HT1080 (cell line): Measurements from ENCODE around the gene STRA6. TPM values are rescaled to one million over a fixed set of nuclear protein-coding genes. Genes with fewer than 3 reads are reported as not detected.

ENCODE experiments used
- DNase-seq: peaks from one replicate; pipeline ENCODE4 v3.0.0-alpha.2; 2015; ENCODE audit warnings: low read depth
- total RNA-seq: library from RNA; depleted of rRNA; stranded (reverse); fragments of >200 nt; shearing (Covaris generic); gene quantifications from 2 replicates; pipeline ENCODE4 v1.2.3, GENCODE V29; 2014

The STRA6 gene
- total RNA-seq, 1 experiment from 2014 or later = not detected

DNA sequence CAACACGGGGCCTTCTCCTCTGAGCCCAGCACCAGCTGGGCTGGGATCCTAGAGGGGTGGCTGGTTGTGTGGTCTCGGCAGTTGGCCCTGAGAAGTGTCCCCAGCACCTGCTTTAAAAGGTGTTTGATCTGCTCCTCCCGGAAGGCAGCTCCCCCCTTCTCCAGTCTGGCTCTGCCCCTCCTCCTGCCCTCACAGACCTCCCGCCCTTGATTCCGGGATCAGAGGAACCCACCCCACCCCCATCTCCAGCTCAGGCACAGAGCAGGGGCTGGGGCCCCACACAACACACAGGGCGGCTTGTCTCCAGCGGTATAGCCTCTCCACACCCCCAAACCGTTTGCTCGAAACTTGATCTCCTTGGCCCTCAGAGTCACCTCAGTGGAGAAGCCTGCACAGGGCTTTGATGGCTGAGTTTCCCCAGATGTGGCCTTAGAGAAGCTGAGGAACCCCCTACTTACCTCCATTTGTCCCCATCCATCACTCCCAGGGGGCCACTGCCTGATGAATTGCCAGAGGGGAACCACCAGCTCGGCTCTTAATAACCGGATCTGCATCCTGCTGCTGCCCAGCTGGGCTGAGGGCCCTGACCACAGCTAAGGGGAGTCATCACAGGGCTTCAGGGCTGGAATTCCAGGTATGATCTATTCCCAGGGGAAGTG is 6.4 kb upstream of the STRA6 start:
- peak; percentile 68 for DNase-seq

DNA sequence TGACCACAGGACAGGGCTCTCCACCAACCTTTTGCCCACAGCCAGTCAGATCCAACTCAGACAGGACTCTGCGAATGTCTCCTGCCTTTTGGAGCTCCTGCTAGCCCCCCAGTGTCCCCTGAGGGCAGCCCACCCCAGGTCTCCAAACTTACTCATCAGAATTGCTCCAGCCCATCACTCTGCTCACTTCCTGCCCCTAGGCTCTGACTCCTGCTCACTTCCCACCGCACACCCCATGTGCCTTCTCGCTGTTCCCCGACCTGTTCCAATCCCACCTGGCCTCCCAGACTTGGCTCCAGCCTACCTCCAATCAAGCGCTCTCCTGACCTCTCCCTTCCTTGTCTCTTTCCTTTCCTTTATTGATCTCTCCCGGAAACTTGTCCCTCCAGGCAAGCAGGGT is 5.9 kb upstream of the STRA6 start:
- DNase-seq = no peak

DNA sequence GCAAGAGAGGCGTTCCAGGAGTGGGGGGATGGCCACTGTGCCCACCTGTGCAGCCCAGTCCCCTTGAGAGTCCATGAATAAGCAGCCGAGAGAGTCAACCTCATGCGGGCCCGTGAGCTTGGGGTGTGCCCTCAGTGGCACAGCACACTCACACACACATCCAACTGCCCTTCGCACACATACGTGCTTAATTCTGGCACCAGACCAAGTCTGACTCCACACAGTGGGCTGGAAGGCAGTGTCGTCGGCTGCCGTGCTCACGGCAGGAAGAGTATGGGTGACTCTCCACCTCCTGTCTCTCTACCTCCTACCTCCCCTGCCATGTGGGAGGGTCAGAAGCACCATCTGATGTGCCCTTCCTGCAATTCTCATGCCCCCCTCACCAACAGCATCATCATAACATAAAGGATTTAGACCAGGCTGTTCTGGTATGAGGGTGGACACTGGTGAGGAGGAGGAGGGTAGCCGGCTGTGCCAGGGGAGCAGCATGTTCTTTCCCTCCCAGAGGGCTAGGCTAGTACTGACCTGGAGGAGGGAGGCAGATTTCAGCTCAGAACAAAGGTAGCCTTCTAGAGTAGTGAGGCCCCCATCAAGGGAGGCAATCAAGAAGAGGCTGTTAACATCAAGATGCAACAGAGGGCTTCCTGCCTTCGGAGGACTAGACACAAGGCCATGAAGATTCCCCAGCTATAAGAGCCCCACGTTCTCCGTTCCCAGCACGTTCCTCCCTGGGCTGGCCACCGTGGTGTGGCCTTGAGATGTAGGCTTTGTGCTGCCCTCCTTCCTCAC is 5.3 kb upstream of the STRA6 start:
- DNase-seq = no peak

DNA sequence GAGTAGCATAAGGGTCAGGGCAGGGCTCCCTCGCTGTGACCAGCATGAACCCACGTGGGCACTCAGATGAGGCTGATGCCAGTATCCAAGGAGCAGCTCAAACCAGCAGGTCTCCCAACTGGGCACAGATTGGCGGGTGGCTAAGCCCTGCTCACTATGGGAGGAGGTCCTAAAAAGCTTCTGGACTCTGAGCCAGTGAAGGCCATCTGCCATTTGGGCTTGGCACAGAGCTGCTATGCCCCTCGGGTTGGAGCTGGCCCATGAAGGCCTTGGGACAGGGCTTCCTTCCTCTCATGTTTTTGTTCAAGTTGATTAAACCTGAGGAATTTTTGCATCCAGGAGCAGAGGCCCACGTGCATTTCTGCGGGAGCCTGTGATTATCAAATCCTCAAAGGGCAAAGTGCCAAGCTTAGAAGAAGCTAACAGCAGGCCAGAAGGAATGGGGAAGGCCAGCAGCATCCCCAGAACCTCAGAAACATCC is 4.3 kb upstream of the STRA6 start:
- DNase-seq = no peak

DNA sequence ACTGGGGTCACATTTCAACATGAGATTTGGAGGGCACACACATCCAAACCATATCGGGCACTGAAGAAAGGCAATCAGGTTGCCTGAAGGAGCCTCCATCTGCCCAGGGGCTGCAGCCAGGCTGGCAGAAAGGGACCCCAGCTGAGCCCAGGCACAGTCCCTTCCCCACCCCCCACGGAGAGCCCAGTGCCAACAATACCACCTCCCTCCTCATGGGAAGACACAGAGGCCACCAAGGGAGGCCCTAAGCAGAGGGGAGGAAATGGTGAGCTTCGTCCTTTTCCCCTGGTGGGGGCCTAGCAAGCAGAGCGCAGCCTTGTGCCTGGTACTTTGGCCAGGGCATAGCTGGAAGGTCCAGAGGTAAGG is 3.0 kb upstream of the STRA6 start:
- DNase-seq = no peak

DNA sequence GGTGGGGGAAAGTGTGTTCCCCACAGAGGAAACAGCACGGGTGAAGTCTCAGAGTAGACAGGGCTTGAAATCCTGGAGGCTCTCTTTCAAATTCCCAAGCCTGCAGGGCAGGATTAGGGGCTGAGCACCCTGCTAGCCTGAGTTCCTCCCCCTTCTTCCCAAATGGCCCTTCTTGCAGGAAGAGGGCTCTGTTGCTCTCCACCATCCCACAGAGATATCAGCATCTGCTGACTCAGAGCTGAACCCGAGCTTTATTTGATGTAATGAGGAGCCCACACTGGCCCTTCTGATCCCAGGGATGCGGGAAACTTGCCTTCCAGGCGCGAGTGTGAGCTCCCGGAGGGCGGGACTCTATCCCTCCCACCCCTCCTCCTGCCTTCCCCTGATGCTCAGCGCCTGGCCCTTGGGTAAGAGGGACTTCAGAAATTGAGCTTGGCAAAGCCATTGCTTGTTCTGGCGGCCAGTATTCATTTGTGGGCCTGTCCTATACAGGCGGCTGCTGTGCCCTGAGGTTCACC is 1.4 kb upstream of the STRA6 start:
- DNase-seq = peak; percentile 42

DNA sequence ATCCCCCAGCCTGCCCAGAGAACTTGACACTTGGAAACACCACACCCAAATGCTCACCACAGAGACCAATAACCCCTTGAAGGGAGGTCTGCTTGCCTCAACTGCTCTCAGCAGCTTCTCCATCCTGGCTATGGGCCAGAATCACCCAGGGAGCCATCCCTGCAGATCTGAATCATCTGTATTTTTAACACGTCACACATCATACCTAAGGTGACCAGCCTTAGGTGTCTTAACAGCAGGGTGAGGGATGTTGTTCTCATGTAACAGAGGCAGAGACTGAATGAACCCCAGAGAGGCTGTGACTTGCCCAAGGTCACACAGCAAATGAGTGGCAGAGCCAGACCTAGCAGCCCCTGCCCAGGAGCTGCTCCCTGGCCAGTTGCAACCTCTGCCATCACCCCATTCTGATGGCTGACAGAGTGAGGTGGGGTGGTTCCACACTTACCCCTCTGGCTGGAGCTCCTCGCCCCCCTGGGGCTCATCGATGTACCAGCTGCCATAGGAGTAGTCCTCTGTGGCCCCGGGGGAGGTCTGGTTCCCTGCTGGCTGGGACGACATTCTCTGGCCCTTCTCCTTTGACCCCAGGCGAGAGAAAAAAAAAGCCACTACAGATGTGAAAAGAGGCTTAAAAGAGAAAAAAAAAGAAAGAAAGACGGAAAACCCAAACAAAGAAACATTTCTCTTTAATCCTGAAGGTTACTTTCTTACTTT is 722 bp downstream of the STRA6 start:
- DNase-seq = no peak

DNA sequence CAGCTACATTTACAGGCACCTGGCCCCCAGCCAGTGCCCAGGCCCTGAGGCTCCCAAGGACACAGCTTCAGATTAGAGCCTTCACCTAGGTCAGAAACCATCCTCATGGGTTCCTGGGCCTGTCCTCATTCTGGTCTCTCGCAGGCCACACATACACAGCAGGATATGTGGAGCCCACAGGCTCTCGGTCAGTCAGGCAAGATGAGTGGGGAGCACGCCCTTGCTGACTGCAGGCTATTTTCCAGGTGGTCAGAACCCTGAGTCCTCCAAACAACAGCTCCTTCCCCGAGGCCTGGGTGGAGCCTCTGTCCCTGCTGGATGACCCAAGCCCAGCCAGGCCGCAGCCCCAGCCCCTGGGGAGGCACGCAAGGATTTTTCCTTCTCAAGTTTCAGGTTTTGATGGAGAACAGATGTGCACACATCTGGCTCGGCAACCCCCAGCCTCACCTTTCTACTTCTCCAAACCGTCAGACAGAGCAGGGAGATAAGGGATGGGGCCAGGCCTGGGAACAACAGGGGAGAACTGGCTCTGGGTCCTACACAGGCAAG is 1.6 kb downstream of the STRA6 start:
- no peak for DNase-seq

DNA sequence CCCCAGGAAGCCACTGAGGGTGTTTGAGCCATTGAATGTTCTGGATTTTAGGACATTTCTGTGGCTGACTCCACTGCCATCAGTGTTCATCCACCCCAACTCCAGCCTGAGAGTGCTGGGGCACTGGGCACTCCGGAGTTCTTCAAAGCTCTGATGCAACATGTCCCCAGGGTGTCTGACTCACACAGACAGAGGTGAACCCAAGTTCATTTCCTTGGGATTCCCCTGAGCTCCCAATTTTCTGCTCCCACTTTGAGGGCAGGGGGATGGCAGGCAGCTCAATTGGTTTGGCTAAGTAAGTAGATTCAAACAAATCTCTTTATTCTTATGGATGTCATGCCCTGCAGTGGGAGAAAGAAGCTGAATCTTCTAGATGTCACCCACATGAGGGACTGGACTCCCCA is 2.2 kb downstream of the STRA6 start:
- no peak for DNase-seq

DNA sequence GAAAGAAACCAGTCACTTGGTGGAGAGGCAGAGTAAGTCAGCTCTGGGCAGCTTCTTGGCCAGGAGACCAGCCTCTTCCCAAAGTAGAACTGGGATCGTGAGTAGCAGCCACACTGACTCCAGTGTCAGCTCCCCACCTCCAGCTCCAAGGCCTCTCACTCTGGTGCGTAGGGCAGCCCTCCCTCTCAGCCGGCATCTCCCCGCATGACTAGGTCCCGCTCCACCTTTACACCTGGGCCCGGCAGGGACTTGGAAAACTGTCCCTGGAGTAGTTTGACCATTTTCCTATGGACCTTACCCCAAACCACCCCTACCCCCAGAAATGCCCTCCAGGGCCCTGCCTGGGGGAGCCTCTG is 3.3 kb downstream of the STRA6 start:
- DNase-seq = no peak

DNA sequence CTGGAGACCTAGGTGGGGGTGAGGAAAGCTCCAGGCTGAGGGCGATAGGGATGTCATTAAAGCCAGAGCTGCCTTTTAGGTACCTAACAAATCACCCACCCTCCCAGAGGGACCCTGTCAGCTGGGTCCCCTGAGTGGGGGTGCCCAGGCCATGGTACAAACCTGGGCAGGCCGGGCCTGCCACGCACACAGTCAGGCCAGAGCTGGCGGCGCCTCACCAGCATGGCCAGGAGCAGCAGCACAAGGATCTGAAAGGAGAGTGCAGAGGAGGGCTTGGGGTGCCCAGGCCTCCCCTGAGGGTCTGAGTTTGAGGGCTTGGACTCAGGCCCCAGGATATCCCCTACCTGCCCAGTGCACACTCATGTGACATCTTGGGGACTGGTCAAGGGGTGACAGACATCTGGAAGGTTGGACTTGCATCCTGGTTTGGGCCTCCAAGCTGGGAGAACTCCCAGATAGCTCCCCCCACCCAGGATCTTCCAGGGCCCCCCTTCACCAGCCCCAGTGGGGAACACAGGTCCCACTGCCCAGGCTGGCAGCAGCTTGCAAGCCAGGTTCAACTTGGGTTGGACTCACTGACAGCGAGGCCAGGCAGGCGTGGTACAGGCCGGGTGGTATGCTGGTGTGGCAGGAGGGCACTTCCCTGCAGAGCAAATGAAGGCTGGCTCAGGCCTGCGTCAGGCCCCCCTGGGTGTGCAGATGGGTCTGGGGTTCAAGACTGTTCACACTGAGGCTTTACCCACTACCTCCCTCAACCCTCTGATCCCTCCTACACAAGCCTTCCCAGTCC is 5.2 kb downstream of the STRA6 start:
- no peak for DNase-seq

DNA sequence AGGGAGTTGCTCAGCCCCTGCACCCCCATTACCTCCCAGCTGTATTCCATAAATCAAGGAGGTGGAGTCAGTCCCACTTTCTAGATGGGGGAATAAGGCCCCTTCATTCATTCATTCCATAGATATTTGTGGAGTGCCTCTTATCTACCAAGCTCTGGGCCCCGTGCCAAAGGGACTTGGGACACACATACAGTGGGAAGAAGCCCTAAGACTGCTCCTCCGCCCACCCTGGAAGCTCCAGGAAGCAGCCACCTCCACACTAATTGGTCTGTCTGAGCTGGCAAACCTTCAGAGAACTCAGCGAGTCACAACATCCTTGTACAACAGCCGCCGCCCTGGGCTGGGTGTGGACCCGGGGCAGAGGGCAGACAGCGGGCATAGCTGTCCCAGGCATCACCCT is 6.4 kb downstream of the STRA6 start:
- DNase-seq = peak; percentile 86

DNA sequence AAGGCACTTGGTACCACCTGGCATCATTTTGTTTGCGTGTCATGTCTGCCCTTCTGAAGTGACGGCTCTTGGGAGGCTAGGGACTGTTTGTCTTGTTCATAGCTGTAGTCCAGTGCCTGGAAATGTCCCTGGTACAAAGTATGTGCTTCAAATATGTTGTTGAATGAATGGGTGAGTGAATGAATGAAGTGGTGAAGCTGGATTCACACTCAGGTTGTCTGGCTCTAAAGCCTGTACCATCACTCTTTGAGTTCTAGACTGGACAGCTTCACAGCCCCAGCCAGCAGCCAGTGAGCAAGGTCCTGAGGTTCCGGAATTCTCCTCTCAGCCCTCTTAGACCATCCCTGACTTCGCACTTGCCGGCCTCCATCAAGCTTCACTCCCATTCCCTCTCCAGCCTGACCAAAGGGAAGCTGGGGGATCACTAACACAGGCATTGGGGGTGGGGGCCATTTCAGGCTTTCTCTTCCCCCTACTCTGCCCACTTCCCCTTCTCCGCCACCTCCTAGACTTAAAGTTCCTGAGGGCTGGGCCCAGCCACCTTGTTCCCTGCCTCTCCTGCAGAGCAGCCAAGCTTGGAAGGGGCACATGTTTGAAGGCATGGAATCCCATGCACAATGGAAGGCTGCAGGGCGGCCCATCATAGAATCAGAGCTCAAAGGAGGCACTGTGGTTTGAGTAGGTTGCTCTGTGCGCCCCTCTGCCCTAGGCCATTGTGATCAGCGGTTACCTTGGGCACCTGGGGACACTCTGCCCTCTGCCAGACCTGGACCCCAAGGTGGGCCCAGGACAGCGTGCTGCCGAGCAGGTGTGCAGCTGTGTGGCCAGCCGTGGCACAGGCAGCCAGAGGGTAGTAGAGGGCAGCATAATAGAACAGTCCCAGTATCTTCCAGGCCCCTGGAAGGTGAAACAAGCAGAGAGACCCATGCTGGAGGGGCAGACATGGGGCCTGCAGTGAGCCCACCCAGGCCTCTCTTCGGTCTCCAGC is 7.7 kb downstream of the STRA6 start:
- DNase-seq = no peak

DNA sequence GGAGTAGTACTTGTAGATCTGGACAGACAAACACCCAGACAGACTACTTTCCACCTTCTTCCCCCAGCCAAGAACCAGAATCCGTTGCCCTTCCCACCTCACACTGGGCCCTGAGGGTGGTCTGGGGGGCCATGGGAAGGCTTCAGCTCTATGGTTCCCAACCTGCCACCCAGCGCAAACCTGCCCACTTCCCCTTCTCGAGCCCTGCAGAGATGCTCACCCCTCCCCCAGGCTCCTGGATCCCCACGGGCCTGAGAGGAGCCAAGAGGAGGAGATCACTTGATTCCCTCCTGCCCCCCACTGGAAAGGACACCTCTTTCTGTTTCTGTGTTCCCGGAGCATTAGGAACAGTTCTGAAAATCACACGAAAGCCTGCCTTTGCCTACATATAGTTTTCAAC is 8.7 kb downstream of the STRA6 start:
- DNase-seq = no peak

DNA sequence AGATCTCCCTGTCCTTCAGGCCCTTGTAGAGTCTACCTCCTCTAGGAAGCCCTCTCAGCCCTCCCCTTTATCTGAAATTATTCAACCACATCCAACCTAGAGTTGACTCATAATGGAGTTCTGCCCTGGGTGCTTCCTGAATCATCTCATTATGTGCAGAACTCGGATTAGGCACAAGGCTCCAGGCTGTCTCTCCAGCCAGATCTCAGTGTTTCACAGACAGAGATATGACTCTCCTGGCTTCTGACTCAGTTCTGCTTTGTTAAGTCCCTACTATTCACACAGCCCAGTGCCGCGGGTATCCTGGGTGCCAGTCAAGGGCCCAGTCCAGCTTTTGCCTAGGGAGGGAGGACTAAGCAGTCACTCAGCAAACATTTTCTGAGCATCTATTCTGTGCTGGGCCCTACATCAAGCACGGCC is 9.3 kb downstream of the STRA6 start:
- peak; percentile 96 for DNase-seq

DNA sequence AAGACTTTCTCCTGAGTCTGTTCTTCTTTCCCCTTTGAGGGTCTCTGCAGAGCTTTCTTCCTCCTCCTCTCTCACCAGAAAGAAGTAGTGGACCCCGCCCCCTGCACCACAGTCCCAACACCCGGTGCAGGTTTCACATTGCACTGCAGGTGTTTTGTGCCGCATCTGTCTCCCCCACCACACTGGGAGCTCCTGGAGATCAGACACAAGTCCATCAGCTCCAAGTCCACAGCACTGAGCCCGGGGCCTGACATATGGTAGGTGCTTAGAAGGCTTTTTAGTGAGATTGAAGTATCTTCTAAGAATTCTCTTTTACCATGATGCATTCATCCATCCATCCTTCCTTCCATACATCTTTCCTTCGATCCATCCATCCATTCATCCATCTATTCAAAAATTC is 9.8 kb downstream of the STRA6 start:
- DNase-seq = no peak

DNA sequence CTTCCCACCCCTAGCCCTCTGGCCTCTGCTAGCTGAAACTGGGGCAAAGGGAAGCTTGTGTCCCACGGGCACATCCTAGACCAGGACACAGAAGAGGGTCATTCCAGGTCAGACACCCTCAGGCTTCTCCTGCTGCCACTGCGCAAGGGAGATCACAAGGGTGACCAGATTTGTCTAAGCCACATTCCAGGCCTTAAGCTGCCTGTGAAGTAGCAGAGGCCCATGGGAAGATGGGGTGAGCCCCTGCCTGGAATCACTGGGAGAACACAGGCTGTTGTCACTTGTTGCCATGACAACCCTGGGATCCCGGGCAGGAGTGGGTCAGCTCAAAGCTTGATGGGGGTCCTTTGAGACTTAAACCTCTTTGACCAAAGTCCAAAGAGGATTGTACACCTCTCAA is 10.8 kb downstream of the STRA6 start:
- DNase-seq = no peak

DNA sequence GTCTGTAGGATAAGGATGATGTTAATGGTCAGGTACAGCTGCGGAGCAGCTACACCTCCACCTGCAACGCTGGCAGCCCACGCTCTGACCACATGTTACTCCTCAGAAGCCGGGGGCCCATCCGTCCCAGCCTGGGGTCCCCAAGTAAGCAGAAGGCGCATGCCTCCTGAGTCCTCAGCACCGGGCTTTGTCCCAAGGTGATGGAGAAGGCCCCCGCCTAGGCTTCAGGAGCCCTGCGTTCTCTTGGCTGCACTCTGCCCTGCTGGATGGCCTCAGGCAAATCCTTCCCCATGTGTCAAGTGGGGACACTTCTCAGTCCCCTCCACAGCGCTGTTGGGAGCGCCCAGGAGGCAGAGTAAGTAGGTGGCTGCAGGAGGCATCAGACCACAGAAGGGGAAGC is 14.4 kb downstream of the STRA6 start:
- DNase-seq = no peak

DNA sequence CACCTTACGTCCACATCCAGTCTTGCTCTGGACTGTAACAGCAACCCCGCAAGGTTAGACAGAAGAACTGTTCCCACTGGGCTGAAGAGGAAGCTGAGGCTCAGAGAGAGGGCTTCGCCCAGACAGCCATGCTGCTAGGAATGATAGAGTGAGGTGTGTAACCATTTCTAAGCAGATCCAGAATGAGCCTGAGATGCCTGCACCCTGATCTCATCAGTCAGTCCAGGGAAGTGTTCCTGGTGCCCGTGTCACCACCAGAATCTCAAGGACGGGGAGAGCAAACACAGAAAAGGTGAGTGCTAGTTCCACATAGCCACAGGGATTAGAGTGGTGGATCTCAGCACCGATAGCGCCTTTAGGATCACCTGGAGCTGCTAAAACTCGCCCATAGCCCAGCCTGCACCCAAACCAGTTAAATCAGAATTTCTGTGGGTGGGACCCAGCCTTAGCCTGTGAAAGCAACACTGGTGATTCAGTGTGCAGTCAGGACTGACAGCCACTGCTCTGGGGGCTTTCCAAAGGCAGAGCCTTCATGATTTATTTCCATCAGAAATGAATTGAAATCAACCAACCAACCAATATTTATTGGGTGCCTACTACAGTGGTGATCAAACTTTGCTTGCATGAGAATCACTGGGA is 16.8 kb downstream of the STRA6 start:
- no peak for DNase-seq
